T-helper 2 cell treated with Interferon-gamma antibody and Interleukin-4, amounts not matched to agents 5 μg/mL and 100 μg/mL, for 36 hours (primary cell): Measurements from ENCODE around the gene GMCL2.

Experiments
- DNase-seq: peaks from one replicate; pipeline ENCODE4 v3.0.0; 2021; ENCODE audit warnings: low spot score
- H3K27ac Mint-ChIP-seq: one replicate; pipeline ENCODE4 v1.8.0; 2021; ENCODE audit warnings: mild to moderate bottlenecking, mixed read lengths
- H3K27me3 Mint-ChIP-seq: one replicate; pipeline ENCODE4 v1.8.0; 2021; ENCODE audit warnings: low read depth, mixed read lengths
- H3K36me3 Mint-ChIP-seq: one replicate; pipeline ENCODE4 v1.8.0; 2021; ENCODE audit warnings: low read depth, mixed read lengths
- H3K4me1 Mint-ChIP-seq: one replicate; pipeline ENCODE4 v1.8.0; 2021; ENCODE audit warnings: low read depth, mixed read lengths
- H3K4me3 Mint-ChIP-seq: one replicate; pipeline ENCODE4 v1.8.0; 2022; ENCODE audit warnings: mild to moderate bottlenecking, moderate library complexity, mixed read lengths
- H3K9me3 Mint-ChIP-seq: one replicate; pipeline ENCODE4 v1.8.0; 2021; ENCODE audit warnings: mixed read lengths

GMCL2 gene

GRCh38 chr5:178165581-178165980 lies 21.6 kb downstream of the GMCL2 start:
- Mint-ChIP-seq H3K27me3 (peaks cover 23% of the 10 kb centered on the region), H3K4me1 (peaks cover 6% of the 10 kb centered on the region), H3K27ac (no peak overlapping the region), H3K4me3 (no peak overlapping the region), H3K36me3 (no peaks in the 10 kb centered on the region), H3K9me3 (no peaks in the 10 kb centered on the region)
- no peak for DNase-seq

- Mint-ChIP-seq H3K4me3 (peak overlapping the region; percentile 51), H3K36me3 (no peaks in the 10 kb centered on the region), H3K4me1 (peaks cover 6% of the 10 kb centered on the region), H3K9me3 (no peaks in the 10 kb centered on the region), H3K27me3 (peaks cover 20% of the 10 kb centered on the region), H3K27ac (peak overlapping the region; percentile 31)
- DNase-seq: peak; percentile 83
Measured at GRCh38 chr5:178163772-178164735, 23.1 kb downstream of the GMCL2 start.

- Mint-ChIP-seq H3K4me3 (no peak overlapping the region), H3K27me3 (peaks cover 17% of the 10 kb centered on the region), H3K4me1 (peaks cover 6% of the 10 kb centered on the region), H3K36me3 (no peaks in the 10 kb centered on the region), H3K27ac (no peak overlapping the region), H3K9me3 (no peaks in the 10 kb centered on the region)
- DNase-seq: no peak
Measured at GRCh38 chr5:178162481-178162880, 24.7 kb downstream of the GMCL2 start.

- Mint-ChIP-seq H3K27ac (no peak overlapping the region), H3K27me3 (peaks cover 17% of the 10 kb centered on the region), H3K9me3 (no peaks in the 10 kb centered on the region), H3K4me1 (peaks cover 6% of the 10 kb centered on the region), H3K4me3 (no peak overlapping the region), H3K36me3 (no peaks in the 10 kb centered on the region)
- DNase-seq: no peak
Measured at GRCh38 chr5:178160176-178160575, 27.0 kb downstream of the GMCL2 start.

- no peak for DNase-seq
- no peak overlapping the region for H3K27ac Mint-ChIP-seq
- no peaks in the 10 kb centered on the region for H3K9me3 Mint-ChIP-seq
- peaks cover 17% of the 10 kb centered on the region for H3K4me1 Mint-ChIP-seq
- peaks cover 14% of the 10 kb centered on the region for H3K36me3 Mint-ChIP-seq
- H3K4me3 Mint-ChIP-seq: no peak overlapping the region
- H3K27me3 Mint-ChIP-seq: no peaks in the 10 kb centered on the region
Measured at GRCh38 chr5:178155065-178155464, 32.1 kb downstream of the GMCL2 start.

GRCh38 chr5:178153530-178154340 lies 33.4 kb downstream of the GMCL2 start, which contains the start of gene NHP2:
Gene NHP2 (minus strand): TSS chr5:178153885. CDS start chr5:178153817, 68 bp downstream.
- H3K9me3 Mint-ChIP-seq: no peaks in the 10 kb centered on the region
- peak within 1 kb of the TSS; percentile 91 for H3K27ac Mint-ChIP-seq
- peaks cover 24% of the 10 kb centered on the region for H3K36me3 Mint-ChIP-seq
- peak within 1 kb of the TSS; percentile 95 for H3K4me3 Mint-ChIP-seq
- no peaks in the 10 kb centered on the region for H3K27me3 Mint-ChIP-seq
- DNase-seq: peak; percentile 98
- peaks cover 22% of the 10 kb centered on the region for H3K4me1 Mint-ChIP-seq

GRCh38 chr5:178152491-178153444 lies 34.4 kb downstream of the GMCL2 start:
- no peaks in the 10 kb centered on the region for H3K27me3 Mint-ChIP-seq
- no peaks in the 10 kb centered on the region for H3K9me3 Mint-ChIP-seq
- no peak for DNase-seq
- H3K36me3 Mint-ChIP-seq: peaks cover 33% of the 10 kb centered on the region
- H3K4me1 Mint-ChIP-seq: peaks cover 22% of the 10 kb centered on the region
- peak overlapping the region; percentile 91 for H3K27ac Mint-ChIP-seq
- H3K4me3 Mint-ChIP-seq: peak overlapping the region; percentile 95

- Mint-ChIP-seq H3K36me3 (peaks cover 45% of the 10 kb centered on the region), H3K27me3 (no peaks in the 10 kb centered on the region), H3K4me1 (peaks cover 22% of the 10 kb centered on the region), H3K9me3 (no peaks in the 10 kb centered on the region), H3K27ac (peak overlapping the region; percentile 18), H3K4me3 (peak overlapping the region; percentile 32)
- DNase-seq: no peak
Measured at GRCh38 chr5:178150977-178151734, 36.0 kb downstream of the GMCL2 start.

- peak; percentile 32 for DNase-seq
- peaks cover 18% of the 10 kb centered on the region for H3K4me1 Mint-ChIP-seq
- peak overlapping the region; percentile 20 for H3K27ac Mint-ChIP-seq
- no peaks in the 10 kb centered on the region for H3K27me3 Mint-ChIP-seq
- H3K36me3 Mint-ChIP-seq: peaks cover 52% of the 10 kb centered on the region
- H3K4me3 Mint-ChIP-seq: no peak overlapping the region
- no peaks in the 10 kb centered on the region for H3K9me3 Mint-ChIP-seq
Measured at GRCh38 chr5:178149199-178149932, 37.8 kb downstream of the GMCL2 start.

GRCh38 chr5:178147406-178147805 lies 39.8 kb downstream of the GMCL2 start:
- Mint-ChIP-seq H3K4me3 (no peak overlapping the region), H3K27ac (no peak overlapping the region), H3K4me1 (peaks cover 11% of the 10 kb centered on the region), H3K27me3 (no peaks in the 10 kb centered on the region), H3K9me3 (no peaks in the 10 kb centered on the region), H3K36me3 (peaks cover 63% of the 10 kb centered on the region)
- DNase-seq: no peak

- Mint-ChIP-seq H3K4me3 (no peak overlapping the region), H3K27ac (no peak overlapping the region), H3K9me3 (no peaks in the 10 kb centered on the region), H3K27me3 (no peaks in the 10 kb centered on the region), H3K36me3 (peaks cover 60% of the 10 kb centered on the region), H3K4me1 (peaks cover 9% of the 10 kb centered on the region)
- peak; percentile 51 for DNase-seq
Measured at GRCh38 chr5:178145965-178146820, 41.0 kb downstream of the GMCL2 start.
